GM21423 (cell line): ENCODE data around the gene PEX14.

ENCODE experiments used
- ATAC-seq: cut with Tn5 transposase; IDR thresholded peaks from one replicate; pipeline ENCODE4 v1.9.1; 2021; ENCODE audit warnings: mild to moderate bottlenecking, moderate library complexity; ENCODE audit not compliant: unreplicated experiment

Gene PEX14

GRCh38 chr1:10515976-10516750 lies 41.4 kb downstream of the PEX14 start:
- no peak for ATAC-seq

- ATAC-seq, result no peak
These were observed 42.4 kb downstream of the PEX14 start for GRCh38 chr1:10516925-10517676.

GRCh38 chr1:10517677-10517982 lies 42.9 kb downstream of the PEX14 start:
- ATAC-seq, result no peak

- no peak for ATAC-seq
These were observed 44.3 kb downstream of the PEX14 start for GRCh38 chr1:10519016-10519417.

DNA sequence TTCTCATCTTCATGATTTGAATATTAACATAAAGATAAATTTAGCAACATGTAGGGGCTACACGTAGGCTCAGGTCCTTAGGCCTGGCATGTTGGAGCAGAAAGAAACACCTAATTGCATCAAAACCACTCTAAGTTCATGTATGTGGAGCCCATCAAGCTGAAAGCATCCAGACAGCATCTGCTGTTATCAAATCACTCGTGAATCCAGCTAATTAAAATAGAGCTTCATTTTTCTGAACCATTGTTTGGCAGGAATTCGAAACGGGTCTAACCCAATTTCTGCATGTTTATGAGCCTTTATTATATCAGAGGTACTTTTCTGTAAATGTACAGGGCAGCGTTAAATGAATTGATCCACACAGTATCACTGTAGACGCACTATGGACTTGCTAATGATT lies 45.7 kb downstream of the PEX14 start:
- no peak for ATAC-seq

- no peak for ATAC-seq
These were observed 46.2 kb downstream of the PEX14 start for GRCh38 chr1:10520952-10521351.

DNA sequence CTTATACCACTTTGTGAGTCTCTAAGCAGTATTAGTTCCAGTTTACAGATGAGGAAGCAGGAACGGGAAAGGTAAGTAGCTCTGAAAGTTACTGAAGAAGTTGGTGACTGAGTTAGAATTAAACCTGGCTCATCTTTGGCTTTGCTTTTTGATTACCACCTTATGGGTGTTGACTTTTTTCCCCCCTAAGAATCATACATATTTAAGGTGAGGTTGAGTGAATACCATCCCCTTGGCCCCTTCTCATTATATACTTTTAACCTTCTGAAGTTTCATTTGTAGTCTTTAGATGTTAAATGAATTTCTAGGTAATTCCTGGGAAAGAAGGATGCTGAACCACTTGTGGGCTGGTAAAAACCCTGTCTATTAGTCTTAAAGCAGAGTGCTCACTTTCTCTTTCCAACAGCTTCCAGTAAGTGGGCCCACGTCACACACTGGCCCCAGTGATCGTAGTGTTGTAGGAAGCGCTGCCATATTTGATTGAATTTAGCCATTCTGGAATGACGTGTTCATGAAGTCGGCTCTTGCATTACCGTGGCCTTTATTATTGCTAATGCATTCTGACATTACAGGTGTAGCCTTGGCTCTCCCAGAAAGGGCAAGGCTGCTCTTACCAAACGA lies 46.9 kb downstream of the PEX14 start:
- no peak for ATAC-seq

DNA sequence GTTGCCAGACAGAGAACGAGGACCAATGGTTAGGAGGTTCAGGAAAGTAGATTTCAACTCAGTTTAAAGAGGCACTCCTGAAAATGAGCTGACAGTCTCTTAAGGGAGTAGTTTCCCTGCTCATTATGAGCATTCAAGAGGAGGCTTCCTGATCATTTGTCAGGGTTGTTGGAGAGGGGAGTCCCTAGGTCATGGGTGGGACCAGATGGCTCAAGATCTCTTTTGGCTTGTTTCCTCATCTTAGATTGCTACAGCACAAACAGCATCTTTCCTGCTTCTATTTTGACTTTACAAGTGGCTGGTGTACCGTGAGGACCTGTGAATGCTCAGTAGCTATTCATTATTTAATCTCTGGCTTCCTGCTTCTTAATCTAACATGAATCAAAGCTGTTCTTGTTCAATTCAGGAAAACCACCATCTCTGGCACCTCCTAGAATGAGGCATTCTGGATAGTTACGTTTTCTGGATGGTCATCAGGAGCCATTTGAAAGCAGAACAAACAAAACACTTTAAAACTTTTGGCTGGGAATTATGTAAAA lies 47.6 kb downstream of the PEX14 start:
- ATAC-seq, result no peak

- no peak for ATAC-seq
These were observed 50.5 kb downstream of the PEX14 start for GRCh38 chr1:10525208-10525607.

GRCh38 chr1:10528066-10529014 lies 53.6 kb downstream of the PEX14 start:
- ATAC-seq, result no peak

- ATAC-seq, result no peak
These were observed 54.3 kb downstream of the PEX14 start for GRCh38 chr1:10529091-10529490.

DNA sequence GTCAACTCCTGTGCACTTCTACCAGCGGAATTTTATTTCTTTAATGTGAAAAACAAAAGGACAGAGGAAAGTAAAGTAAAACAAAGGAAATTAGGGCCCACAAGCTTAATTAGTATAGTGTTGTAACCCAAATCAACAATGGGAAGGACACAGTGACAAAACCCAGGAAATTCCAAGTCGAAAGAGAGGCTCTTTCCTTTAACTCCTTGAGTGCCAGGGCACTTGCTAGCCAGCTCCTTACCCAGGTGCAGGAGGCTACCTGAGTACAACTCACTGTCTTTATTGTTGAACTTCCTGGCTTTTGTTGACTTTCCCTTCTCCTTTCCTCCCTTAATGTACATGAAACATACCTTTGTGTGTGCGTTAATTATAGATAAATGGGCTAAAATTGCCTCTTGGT lies 55.0 kb downstream of the PEX14 start:
- ATAC-seq, result no peak

DNA sequence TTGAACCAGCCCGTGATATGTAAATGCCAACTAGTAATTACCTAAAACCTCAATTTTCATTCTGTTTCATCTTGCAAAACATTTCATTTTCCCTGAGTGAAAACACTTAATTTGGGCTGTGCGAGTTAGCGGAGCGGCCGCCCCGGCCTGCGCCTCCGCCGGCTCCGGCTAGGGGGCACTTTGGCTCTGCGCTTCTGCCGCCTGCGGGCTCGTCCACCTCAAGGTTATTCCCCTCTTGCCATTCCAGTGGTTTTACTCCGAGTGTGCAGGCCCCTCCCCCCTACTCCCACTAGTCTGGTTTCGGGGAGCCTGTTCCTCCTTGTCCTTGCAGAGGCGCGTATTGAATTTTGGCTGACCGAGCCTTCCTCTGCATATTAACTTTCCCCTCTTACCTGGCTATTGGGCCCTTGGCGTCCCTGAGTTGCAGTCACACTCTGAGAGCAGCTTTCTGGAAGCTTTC lies 55.6 kb downstream of the PEX14 start:
- no peak for ATAC-seq

DNA sequence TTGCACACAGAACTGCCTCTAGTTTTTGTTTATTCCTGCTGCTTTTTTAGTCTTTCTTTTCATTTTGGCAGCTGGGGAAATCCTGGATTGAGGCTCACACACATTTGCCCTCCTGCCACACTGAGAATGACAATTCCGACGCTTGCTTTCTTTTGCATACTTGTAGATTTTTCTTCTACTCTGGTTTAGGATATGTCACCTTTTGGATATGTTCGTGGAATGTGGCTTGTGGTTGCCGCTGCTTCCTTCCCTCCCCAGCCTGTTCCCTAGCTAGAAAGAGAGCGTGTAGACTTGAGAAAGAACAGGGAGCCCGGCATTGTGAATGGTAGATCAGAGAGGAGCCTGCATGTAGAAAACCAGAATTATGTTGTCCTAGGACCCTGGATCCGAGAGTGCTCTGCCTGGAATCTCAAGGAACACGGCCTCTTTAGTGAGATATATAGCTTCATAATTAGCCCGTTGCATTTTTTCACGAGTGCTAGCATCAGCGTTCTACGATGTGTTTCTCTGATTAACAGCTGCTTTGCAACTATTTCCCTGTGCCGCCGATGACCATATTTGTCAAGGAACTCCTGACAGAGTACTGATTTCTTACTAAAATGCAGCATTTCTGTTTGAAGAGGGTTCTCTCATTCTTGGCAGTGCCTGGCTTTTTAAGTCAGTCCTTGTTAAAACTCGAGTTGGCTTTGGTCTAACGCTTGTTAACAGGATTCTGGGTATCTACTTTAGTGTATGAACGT lies 56.2 kb downstream of the PEX14 start:
- no peak for ATAC-seq

GRCh38 chr1:10532362-10532761 lies 57.6 kb downstream of the PEX14 start:
- no peak for ATAC-seq

DNA sequence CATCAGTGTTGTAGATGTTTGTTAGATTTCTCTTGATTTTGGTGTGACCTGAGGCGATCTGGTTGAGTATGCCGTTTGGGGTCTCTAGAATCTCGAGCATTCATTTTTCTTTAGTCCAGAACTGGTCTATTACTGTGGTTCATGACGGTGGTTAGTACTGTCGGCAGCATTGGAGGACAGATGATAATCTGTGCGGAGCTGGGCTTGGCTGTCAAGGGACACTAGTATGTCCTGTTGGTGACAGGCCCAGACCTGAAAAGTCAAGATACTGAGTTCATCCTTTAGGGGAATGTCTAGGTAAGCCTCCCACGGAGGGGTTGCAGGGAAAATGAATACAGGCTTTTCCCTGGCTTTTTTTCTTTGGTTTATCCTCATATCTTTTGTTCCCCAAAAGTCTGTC lies 59.8 kb downstream of the PEX14 start:
- ATAC-seq, result no peak

- no peak for ATAC-seq
These were observed 61.5 kb downstream of the PEX14 start for GRCh38 chr1:10536133-10536770.

DNA sequence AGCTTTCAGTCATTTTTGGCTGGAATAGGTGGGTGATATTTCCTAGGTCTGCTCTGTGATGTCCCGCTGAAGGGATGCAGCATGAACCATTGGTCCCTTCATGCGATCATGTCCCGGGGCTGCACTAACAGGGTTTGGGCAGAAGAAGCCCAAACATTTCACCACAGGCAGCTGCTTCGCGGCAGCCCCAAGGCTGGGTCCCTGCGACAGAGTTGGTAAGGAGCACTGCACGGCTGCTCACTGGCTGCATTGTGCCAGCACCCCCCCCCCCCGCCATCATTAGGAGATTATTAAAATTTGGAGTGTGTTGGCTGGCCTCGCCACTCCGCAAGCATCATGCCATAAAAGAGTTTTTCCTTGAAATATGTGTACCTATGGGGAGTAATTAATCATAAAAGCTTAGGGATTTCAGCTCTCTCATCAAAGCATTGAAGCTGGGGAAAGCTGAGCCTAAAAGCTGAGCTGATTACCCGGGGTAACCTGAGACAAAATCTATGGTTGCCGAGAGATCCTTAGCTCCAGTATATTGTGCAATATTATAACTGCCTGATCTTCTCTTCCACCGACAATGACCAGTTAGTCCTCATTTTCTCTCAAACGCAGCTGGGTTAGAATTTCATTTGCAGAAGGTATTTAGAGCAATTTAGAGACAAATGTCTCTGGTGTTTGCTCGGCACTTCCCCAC lies 62.5 kb downstream of the PEX14 start:
- no peak for ATAC-seq
